ENCODE data around the gene C17orf78. TPM values are rescaled to one million over a fixed set of nuclear protein-coding genes. Genes with fewer than 3 reads are reported as not detected.

C17orf78 gene
- total and polyA plus RNA-seq, 2 of the 8 experiments (the other 6 are each of a cell fraction or from before 2014, with no cell fraction given): not detected

DNA sequence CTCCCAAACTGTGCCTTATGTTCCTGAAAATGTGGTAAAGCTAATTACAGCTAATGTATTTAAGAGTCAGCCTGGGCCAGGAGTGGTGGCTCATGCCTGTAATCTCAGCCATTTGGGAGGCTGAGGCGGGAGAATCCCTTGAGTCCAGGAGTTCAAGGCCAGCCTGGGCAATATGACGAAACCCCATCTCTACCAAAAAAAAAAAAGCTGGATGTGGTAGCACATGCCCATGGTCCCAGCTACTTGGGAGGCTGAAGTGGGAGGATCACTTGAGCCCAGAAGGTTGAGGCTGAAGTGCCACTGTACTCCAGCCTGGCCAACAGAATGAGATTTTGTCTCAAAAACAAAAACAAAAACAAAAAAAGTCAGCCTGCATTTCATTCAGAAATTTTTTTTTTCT is 33.2 kb upstream of the C17orf78 start:
- Histone ChIP-seq H2BK20ac (ENCODE audit: low read length) (no peak overlapping the region), H3K27me3 (replicated peaks in 1 of 4; ENCODE audit: control insufficient read depth in 3 of 4, extremely low read depth in 1 of 4, insufficient read depth in 3 of 4, low read length in 3 of 4) (no peaks in the 10 kb centered on the region), H3K36me3 (ENCODE audit: control insufficient read depth in 2 of 4, insufficient read depth in 4 of 4, low read length in 3 of 4) (peaks cover 0 to 14% (median 7%) of the 10 kb centered on the region in 4 experiments; a peak in 4 of 8 replicates), H3K23me2 (ENCODE audit: low read depth, low read length) (no peaks in the 10 kb centered on the region), H4K8ac (ENCODE audit: extremely low read depth, insufficient read depth, low read length) (no peak overlapping the region), H3K56ac (replicated peaks; ENCODE audit: insufficient read length, low read depth, low read length) (no peak overlapping the region), H4K5ac (ENCODE audit: insufficient read length, low read depth, low read length) (no peak overlapping the region), H3K4ac (replicated peaks; ENCODE audit: insufficient read length, low read depth, low read length) (no peak overlapping the region), H3K9ac (replicated peaks in 1 of 4; ENCODE audit: extremely low read depth in 1 of 4, low read depth in 3 of 4, low read length in 3 of 4) (no peak overlapping the region), H3K27ac (ENCODE audit: low read depth, low read length) (no peak overlapping the region), H3K4me1 (replicated peaks in 1 of 4; ENCODE audit: control insufficient read depth in 3 of 4, insufficient read depth in 4 of 4, low read length in 3 of 4) (no peaks in the 10 kb centered on the region), H3K14ac (ENCODE audit: insufficient read length) (no peak overlapping the region), H2BK15ac (ENCODE audit: low read length) (no peak overlapping the region), H3K9me3 (ENCODE audit: insufficient read depth in 2 of 2, low read depth in 1 of 2, low read length in 1 of 2) (peaks cover 4 to 7% of the 10 kb centered on the region in 2 experiments; a peak in 3 of 4 replicates), H4K91ac (replicated peaks; ENCODE audit: insufficient read length, low read length) (no peak overlapping the region), H2BK120ac (replicated peaks; ENCODE audit: low read depth, low read length) (no peak overlapping the region), H3K4me3 (ENCODE audit: extremely low read depth in 1 of 4, insufficient read depth in 2 of 4, low read depth in 3 of 4, low read length in 4 of 4) (no peak overlapping the region), H3K18ac (ENCODE audit: extremely low read depth, low read length) (no peak overlapping the region), H3K23ac (ENCODE audit: insufficient read length) (no peak overlapping the region), H2BK5ac (ENCODE audit: low read depth, low read length) (no peak overlapping the region), H4K20me1 (replicated peaks in 1 of 2; ENCODE audit: control insufficient read depth in 1 of 2, insufficient read depth in 2 of 2, low read length in 2 of 2) (peaks cover 0 to 3% of the 10 kb centered on the region in 2 experiments), H3K4me2 (ENCODE audit: insufficient read depth in 1 of 2, low read depth in 2 of 2, low read length in 2 of 2) (no peak overlapping the region), H2AFZ (ENCODE audit: low read length) (no peak overlapping the region), H3K79me2 (ENCODE audit: control insufficient read depth in 1 of 2, insufficient read depth in 2 of 2, low read length in 2 of 2) (peaks cover 8 to 84% of the 10 kb centered on the region in 2 experiments; a peak in 3 of 4 replicates), H2AK5ac (ENCODE audit: low read depth, low read length) (no peak overlapping the region), H2BK12ac (ENCODE audit: low read depth, low read length) (no peak overlapping the region), H3K79me1 (ENCODE audit: low read depth, low read length) (no peaks in the 10 kb centered on the region; the same call in 1 of the 2 replicates)
- 97% methylated on average over 2 of the region's 2 CpGs; no CpG with 5 or more reads in 1 of the 2 experiments for WGBS, 2 experiments (ENCODE audit: extremely low coverage in 1 of 2, insufficient coverage in 1 of 2, insufficient read length in 1 of 2, insufficient replicate concordance in 2 of 2, low coverage in 1 of 2, low lambda C conversion rate in 2 of 2, missing lambda C conversion rate in 1 of 2)
- FAIRE-seq (no peak), DNase-seq (ENCODE audit: low read depth in 1 of 2, low spot score in 2 of 2) (no peak)
- ChIA-PET CTCF (ENCODE audit: partially characterized antibody) (interaction anchor here (0.7 to 0.9 kb wide), 2 partner anchors 11 to 124 kb away, joined by 3 to 4 read pairs; no protein-coding TSS in a partner anchor), POLR2A (ENCODE audit: partially characterized antibody) (interaction anchor here (0.6 to 1.8 kb wide), 2 partner anchors 16 to 299 kb away, joined by 3 to 5 read pairs; no protein-coding TSS in a partner anchor)

Data from H1 (cell line).